ENCODE measurements around the gene UCN2.

DNA sequence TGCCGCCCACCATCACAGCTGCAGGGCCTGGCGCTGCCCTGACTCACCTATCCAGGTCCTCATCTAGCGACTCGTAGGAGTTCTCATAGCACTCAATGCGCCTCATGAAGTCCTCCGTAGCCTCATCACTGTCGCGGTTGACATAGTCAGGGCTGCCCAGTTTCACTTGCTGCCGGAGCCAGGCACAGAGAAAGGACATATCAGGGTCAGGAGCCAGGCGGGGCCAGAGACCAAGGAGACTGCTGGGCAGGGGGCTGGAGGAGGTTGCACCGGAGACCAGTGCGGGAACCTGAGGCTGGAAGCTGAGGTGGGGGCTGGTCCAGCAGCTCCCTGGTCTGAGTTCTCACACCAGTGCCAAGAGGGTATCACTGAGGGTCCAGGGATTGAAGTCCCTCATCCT is 25.1 kb downstream of the UCN2 start:
- TF ChIP-seq, protein P1, sequence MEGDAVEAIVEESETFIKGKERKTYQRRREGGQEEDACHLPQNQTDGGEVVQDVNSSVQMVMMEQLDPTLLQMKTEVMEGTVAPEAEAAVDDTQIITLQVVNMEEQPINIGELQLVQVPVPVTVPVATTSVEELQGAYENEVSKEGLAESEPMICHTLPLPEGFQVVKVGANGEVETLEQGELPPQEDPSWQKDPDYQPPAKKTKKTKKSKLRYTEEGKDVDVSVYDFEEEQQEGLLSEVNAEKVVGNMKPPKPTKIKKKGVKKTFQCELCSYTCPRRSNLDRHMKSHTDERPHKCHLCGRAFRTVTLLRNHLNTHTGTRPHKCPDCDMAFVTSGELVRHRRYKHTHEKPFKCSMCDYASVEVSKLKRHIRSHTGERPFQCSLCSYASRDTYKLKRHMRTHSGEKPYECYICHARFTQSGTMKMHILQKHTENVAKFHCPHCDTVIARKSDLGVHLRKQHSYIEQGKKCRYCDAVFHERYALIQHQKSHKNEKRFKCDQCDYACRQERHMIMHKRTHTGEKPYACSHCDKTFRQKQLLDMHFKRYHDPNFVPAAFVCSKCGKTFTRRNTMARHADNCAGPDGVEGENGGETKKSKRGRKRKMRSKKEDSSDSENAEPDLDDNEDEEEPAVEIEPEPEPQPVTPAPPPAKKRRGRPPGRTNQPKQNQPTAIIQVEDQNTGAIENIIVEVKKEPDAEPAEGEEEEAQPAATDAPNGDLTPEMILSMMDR (IDR thresholded peaks at IDR 0.05) = no peak
- TF ChIP-seq POLR2A (IDR thresholded peaks at IDR 0.05) = no peak
